Activated CD8-positive, alpha-beta memory T cell treated with anti-CD3 and anti-CD28 coated beads for 36 hours (primary cell): ENCODE results near the gene ATP10D. TPM values are rescaled to one million over a fixed set of nuclear protein-coding genes. Genes with fewer than 3 reads are reported as not detected.
"Not testable (repeated sequence)": the region's sequence is repeated elsewhere in the genome, so short reads cannot be mapped to it uniquely, and the experiment has no call there.

Experiments used
- CTCF ChIA-PET: fragments of 350-600 bp; sonication (Branson Sonifier 250); formaldehyde crosslinking; loops from one replicate; lab custom pipeline; 2021; ENCODE audit warnings: antibody characterized with exemption; lab: Charles Lee
- POLR2A ChIA-PET: fragments of 350-600 bp; sonication (Branson Sonifier 250); formaldehyde crosslinking; loops from one replicate; lab custom pipeline; 2021; ENCODE audit warnings: antibody characterized with exemption; lab: Charles Lee
- total RNA-seq, 2 experiments: library from RNA; stranded (reverse); gene quantifications; one replicate each; pipeline ENCODE4 v1.2.3, GENCODE V29; 2021

The ATP10D gene
- total RNA-seq, 2 experiments from 2014 or later = 6.9 to 10.0 TPM

- ChIA-PET CTCF (no interaction called here), POLR2A (no interaction called here)
Measured at GRCh38 chr4:47530801-47531200, 45.7 kb downstream of the ATP10D start.

DNA sequence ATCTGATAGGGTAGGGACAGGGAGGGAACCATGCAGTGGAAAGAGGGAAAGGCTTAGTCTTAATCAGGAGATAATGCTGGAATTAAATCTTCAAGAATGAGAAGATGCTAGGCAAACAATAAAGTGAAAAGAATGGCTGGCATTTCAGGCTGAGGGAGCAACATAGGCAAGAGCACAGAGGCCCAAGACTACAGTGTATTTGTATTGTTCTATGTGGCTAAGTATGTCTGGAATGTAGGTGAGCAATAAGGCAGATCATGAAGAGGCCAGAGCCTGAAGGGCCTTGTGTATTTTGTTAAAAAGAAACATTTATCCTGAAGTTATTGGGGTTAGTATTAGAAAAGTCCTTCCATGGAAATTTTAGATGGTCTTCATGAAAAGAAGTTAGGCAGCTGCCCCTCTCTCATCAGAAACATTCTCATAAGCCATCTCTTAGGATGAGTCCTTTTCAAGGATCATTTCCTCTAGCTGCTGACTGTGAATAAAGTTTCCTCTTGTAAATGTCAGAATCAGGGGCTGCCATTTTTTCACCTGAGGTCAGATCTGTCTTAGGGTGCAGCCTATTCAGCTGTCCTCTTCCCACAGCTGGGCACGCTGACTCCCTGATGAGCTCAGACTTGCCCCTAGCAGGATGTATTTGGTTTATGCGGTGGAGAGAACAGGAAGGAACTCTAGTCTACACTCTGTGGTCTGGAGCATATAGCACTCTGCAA lies 46.3 kb downstream of the ATP10D start:
- CTCF ChIA-PET = no interaction called here
- POLR2A ChIA-PET = no interaction called here

DNA sequence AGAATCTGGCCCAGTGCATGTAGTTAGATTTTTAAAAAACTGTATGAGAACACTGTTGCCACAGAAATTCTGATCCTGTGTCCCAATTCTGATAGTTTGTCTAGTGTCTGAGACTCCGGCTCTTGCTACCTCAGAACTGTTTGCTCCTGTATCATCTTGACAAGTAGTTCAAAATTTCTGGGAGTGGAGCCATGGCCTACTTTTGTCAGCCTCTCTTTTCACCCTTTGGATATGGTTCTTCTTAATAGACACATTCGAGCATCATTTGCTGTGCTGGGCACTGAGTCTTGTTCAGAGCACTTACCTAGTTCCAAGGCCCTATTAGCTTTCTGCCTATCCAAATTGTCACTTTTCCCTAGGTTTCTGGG lies 46.9 kb downstream of the ATP10D start:
- POLR2A ChIA-PET = no interaction called here
- CTCF ChIA-PET = no interaction called here

GRCh38 chr4:47532658-47533057 lies 47.6 kb downstream of the ATP10D start:
- CTCF ChIA-PET = no interaction called here

DNA sequence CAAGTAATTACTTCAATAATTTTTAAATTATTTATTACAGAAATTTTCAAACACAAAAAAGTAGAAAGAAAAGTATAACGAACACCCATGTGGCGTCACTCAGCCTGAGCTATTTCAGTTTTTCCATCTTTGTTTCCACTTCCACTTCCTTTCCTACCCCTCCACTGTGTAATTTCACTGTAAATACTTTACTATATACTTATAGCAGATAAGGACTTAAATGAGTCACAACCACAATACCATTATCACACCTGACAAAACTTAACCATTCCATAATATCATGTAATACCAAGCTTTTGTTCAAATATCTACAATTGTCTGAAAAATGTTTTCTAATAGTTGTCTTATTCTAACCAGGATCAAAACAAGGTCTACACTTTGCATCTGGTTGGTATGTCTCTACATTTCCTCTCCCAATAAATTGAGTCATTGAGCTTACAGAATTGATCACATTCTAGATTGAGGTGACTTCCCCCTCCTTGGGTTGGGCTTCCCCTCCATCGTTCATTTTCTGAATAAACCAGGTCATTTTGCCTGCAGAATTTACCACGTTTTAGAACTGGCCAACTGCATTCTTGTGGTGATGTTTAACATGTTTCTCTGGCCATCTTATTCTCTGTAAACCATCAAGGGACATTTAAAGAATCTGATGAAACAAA lies 48.7 kb downstream of the ATP10D start:
- POLR2A ChIA-PET = no interaction called here
- CTCF ChIA-PET = no interaction called here

More at GRCh38 chr4:47532658-47533057, 47.6 kb downstream of the ATP10D start:
- POLR2A ChIA-PET = no interaction called here

- ChIA-PET CTCF (no interaction called here), POLR2A (no interaction called here)
Measured at GRCh38 chr4:47534772-47535171, 49.7 kb downstream of the ATP10D start.

DNA sequence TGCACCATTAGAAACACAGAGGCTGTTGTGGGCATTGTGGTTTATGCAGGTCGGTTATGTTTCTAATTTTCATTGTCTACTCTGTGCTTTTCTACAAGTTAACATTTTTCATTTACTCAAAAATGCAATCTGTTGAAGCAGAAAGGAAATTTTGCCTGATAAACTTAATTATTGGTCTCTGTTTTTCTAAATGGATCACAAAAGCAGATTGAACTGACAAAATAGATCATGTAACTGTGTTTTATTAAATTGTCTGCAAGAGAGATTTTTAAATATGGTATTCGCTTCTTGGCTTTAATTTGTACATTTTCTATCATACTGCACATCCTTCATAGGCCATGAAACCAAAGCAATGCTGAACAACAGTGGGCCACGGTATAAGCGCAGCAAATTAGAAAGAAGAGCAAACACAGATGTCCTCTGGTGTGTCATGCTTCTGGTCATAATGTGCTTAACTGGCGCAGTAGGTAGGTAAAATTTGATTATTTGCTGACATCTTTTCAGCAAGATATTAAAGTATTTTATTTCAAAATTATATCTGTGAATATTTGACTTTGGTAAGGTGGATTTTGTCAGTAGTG lies 50.6 kb downstream of the ATP10D start:
- POLR2A ChIA-PET = no interaction called here
- CTCF ChIA-PET = interaction anchor here (0.6 kb wide), 1 partner anchor 188 kb away, joined by 3 read pairs; no protein-coding TSS in a partner anchor

- ChIA-PET POLR2A (no interaction called here), CTCF (no interaction called here)
Measured at GRCh38 chr4:47536966-47537365, 51.9 kb downstream of the ATP10D start.

GRCh38 chr4:47538111-47538824 lies 53.2 kb downstream of the ATP10D start:
- ChIA-PET POLR2A (no interaction called here), CTCF (no interaction called here)

GRCh38 chr4:47538825-47539154 lies 53.7 kb downstream of the ATP10D start:
- CTCF ChIA-PET = no interaction called here
- POLR2A ChIA-PET = no interaction called here

- POLR2A ChIA-PET, CTCF ChIA-PET: not testable (repeated sequence)
Measured at GRCh38 chr4:47542640-47543039, 57.6 kb downstream of the ATP10D start.

DNA sequence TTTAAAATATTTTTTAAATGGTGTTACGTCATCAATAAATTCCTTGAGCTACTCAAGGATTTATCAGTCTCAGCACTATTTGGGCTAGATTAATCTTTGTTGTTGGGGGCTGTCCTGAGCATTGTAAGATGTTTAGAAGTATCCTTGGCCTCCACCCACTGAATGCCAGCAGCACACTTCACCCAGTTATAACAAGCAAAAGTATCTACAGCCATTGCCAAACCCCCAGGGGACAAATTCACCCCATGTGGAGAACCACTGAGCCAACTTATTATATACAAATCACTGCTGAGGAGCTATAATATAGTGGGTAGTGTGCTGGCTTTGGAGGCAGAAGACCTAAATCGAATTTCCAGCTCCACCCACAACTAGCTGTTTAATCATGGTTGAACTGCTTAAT lies 58.3 kb downstream of the ATP10D start:
- ChIA-PET POLR2A (no interaction called here), CTCF (no interaction called here)

DNA sequence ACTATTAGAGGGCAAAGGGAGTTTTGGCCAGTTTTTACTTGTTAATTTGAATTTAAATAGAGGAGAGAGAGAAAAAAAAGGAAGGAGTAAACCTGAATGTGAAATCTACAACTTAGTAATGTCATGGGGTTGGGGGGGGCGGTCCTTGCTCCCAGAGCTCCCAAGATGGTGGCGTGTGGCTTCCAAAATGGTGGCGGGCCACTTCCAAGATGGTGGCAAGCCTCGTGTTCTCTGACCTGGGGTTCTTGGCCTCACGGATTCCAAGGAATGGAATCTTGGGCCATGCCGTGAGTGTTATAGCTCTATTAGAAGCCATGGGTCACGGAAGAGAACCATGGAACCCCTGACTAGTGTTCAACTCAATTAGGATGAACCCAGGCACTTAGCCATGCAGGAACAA lies 65.3 kb downstream of the ATP10D start:
- POLR2A ChIA-PET, CTCF ChIA-PET: not testable (repeated sequence)

- CTCF ChIA-PET = no interaction called here
- POLR2A ChIA-PET = no interaction called here
Measured at GRCh38 chr4:47550899-47551548, 65.9 kb downstream of the ATP10D start.

GRCh38 chr4:47551682-47552081 lies 66.6 kb downstream of the ATP10D start:
- ChIA-PET CTCF (no interaction called here), POLR2A (no interaction called here)

GRCh38 chr4:47553329-47554125 lies 68.5 kb downstream of the ATP10D start:
- CTCF ChIA-PET = no interaction called here
- POLR2A ChIA-PET = no interaction called here

DNA sequence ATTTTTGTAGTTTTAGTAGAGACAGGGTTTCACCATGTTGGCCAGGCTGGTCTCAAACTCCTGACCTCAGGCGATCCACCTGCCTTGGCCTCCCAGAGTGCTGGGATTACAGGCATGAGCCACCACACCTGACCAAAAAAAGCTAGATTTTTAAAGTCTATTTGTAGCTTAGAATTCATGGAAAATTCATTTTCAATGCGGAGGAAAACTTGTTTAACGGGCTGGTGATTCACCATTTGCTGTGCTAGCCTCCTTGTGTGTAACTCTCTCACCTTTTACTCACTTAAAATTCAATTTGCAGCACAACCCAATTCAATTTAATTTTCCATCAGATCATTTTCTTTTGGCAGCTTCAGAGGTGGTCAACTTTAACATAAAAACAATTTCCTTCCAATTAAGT lies 70.8 kb downstream of the ATP10D start:
- POLR2A ChIA-PET, CTCF ChIA-PET: not testable (repeated sequence)

- CTCF ChIA-PET = no interaction called here
Measured at GRCh38 chr4:47557255-47557654, 72.2 kb downstream of the ATP10D start.

GRCh38 chr4:47560682-47561081 lies 75.6 kb downstream of the ATP10D start:
- CTCF ChIA-PET = no interaction called here

More at GRCh38 chr4:47557255-47557654, 72.2 kb downstream of the ATP10D start:
- POLR2A ChIA-PET = no interaction called here

More at GRCh38 chr4:47560682-47561081, 75.6 kb downstream of the ATP10D start:
- POLR2A ChIA-PET = no interaction called here
